Stimulated activated effector memory CD8-positive, alpha-beta T cell treated with anti-CD3 and anti-CD28 coated beads, Interleukin-12 subunit alpha, Interleukin-12 subunit beta, amount 100 ng/mL, for 72 hours (primary cell): ENCODE results near the gene OXA1L.
"Not testable (repeated sequence)": the region's sequence is repeated elsewhere in the genome, so short reads cannot be mapped to it uniquely, and the experiment has no call there.

Experiments used
- ATAC-seq: fragments of 150-1000 bp; cut with Tn5 transposase; 2 replicates; pipeline ENCODE4 v1.10.0; 2021
- DNase-seq, 2 donors: peaks; one replicate each; pipeline ENCODE4 v3.0.0; 2021 to 2022; ENCODE audit warnings: low spot score in 2 of 2
- H3K27ac Mint-ChIP-seq: one replicate; pipeline ENCODE4 v1.8.0; 2022; ENCODE audit warnings: mild to moderate bottlenecking, mixed read lengths
- H3K36me3 Mint-ChIP-seq: one replicate; pipeline ENCODE4 v1.8.0; 2022; ENCODE audit warnings: mild to moderate bottlenecking, mixed read lengths
- H3K4me1 Mint-ChIP-seq: one replicate; pipeline ENCODE4 v1.8.0; 2022; ENCODE audit warnings: mixed read lengths
- H3K4me3 Mint-ChIP-seq: one replicate; pipeline ENCODE4 v1.8.0; 2022; ENCODE audit warnings: mild to moderate bottlenecking, mixed read lengths
- H3K9me3 Mint-ChIP-seq: one replicate; pipeline ENCODE4 v1.8.0; 2022; ENCODE audit warnings: mixed read lengths

The OXA1L gene

DNA sequence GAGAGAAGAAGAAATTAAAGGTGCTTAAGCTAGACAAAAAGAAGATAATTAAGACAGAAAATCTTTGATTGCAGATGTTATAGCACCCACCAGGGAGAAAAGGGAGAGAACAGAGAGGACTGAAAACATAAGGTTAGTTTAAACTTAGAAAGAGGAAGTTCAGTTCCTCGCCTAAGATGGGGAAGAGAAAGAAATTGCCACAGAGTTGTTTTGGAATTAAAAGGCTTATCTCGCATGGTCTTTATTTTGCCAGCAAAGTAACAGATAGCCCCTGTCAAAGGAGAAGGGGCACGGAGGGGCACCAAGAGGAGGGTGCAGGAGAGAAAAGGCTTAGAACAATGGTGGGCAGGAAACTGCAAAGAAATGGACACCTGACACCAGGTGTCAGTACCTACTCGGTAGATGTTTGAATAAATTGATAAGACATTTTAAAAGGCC lies 17.8 kb upstream of the OXA1L start:
- H3K36me3 Mint-ChIP-seq: no peaks in the 10 kb centered on the region
- ATAC-seq (no peak), DNase-seq (no peak)
- peak overlapping the region; percentile 19 for H3K27ac Mint-ChIP-seq
- H3K4me1 Mint-ChIP-seq: peaks cover 8% of the 10 kb centered on the region
- no peak overlapping the region for H3K4me3 Mint-ChIP-seq
- H3K9me3 Mint-ChIP-seq: no peaks in the 10 kb centered on the region

DNA sequence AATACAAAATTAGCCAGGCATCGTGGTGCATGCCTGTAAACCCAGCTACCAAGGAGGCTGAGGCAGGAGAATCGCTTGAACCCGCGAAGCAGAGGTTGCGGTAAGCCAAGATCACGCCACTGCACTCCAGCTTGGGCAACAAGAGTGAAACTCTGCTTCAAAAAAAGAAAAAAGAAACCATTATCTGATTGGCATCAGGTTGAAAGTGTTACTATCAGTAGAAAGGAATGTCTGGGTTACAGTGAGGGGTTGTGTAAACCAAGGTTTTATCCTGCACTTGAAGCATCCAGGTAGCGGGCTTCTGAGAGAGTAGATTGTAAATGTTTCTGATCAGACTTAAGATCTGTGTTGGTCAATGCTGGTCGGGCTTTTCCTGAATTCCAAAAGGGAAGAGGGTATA lies 14.1 kb upstream of the OXA1L start:
- no peak for ATAC-seq
- H3K36me3 Mint-ChIP-seq: no peaks in the 10 kb centered on the region
- DNase-seq: no peak
- H3K4me1 Mint-ChIP-seq: peaks cover 8% of the 10 kb centered on the region
- H3K27ac Mint-ChIP-seq: no peak overlapping the region
- H3K4me3 Mint-ChIP-seq: no peak overlapping the region
- H3K9me3 Mint-ChIP-seq: no peaks in the 10 kb centered on the region

GRCh38 chr14:22753586-22753985 lies 12.9 kb upstream of the OXA1L start:
- Mint-ChIP-seq H3K36me3 (no peaks in the 10 kb centered on the region), H3K9me3 (no peaks in the 10 kb centered on the region), H3K4me1 (peaks cover 3% of the 10 kb centered on the region), H3K27ac (no peak overlapping the region), H3K4me3 (no peak overlapping the region)
- ATAC-seq: no peak
- DNase-seq: no peak

- H3K4me3 Mint-ChIP-seq, H3K27ac Mint-ChIP-seq, H3K4me1 Mint-ChIP-seq, ATAC-seq, H3K9me3 Mint-ChIP-seq, H3K36me3 Mint-ChIP-seq, DNase-seq: not testable (repeated sequence)
Observed at GRCh38 chr14:22757972-22758650, 8.4 kb upstream of the OXA1L start.

DNA sequence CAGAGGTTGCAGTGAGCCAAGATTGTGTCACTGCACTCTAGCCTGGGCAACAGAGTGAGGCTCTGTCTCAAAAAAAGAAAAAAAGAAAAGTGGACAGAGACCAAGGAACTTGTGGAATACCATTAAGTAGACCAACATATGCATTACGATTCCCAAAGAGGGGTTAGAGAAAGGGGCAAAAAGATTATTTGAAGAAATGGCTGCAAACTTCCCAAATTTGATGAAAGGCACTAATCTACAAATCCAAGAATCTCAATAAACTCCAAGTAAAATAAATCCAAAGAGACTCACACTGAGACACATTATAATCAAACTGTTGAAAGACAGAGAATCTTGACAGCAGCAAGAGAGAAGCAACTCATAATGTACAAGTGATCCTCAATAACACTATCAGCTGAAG lies 4.8 kb upstream of the OXA1L start:
- peaks cover 4% of the 10 kb centered on the region for H3K9me3 Mint-ChIP-seq
- DNase-seq (no peak), ATAC-seq (no peak)
- no peak overlapping the region for H3K27ac Mint-ChIP-seq
- H3K4me3 Mint-ChIP-seq: no peak overlapping the region
- H3K36me3 Mint-ChIP-seq: peaks cover 7% of the 10 kb centered on the region
- peaks cover 7% of the 10 kb centered on the region for H3K4me1 Mint-ChIP-seq

DNA sequence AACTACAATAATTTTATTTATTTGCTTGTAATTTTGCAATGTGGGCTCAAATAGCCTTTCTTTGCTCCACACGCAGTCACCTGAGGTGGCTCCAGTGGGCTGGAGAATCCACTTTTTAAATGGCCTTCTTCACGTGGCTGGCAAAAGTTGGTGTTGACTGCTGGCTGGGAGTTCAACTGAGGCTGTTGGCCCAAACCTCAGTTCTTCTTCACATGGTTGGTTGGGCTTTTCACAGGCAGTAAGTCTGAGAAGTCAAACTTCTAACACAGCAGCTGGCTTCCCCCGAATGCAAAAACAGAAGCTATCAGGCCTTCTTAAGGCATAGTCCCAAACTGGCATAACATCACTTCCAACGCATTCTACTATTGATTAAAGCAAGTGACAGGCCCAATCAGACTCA lies 2.1 kb upstream of the OXA1L start:
- Mint-ChIP-seq H3K9me3 (peaks cover 4% of the 10 kb centered on the region), H3K4me3 (no peak overlapping the region), H3K27ac (no peak overlapping the region), H3K4me1 (peaks cover 30% of the 10 kb centered on the region), H3K36me3 (peaks cover 30% of the 10 kb centered on the region)
- no peak for DNase-seq
- ATAC-seq: no peak

DNA sequence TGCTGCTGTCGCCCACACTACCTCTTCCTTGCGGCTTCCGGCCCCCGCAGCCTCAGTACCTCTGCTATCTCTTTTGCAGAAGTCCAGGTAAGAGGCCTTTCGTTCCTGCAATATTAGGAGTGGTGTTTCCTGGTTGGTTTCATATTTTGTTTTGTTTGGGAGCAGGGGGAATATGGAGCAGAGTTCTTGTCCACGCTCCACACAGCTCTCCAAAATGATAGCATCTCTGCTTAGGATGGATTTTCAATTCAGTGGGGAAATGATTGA lies 768 bp downstream of the OXA1L start:
- H3K4me3 Mint-ChIP-seq: peak overlapping the region; percentile 82
- H3K9me3 Mint-ChIP-seq: no peaks in the 10 kb centered on the region
- peak overlapping the region; percentile 99 for H3K27ac Mint-ChIP-seq
- H3K4me1 Mint-ChIP-seq: peaks cover 30% of the 10 kb centered on the region
- DNase-seq (no peak), ATAC-seq (no peak)
- H3K36me3 Mint-ChIP-seq: peaks cover 59% of the 10 kb centered on the region

GRCh38 chr14:22768947-22769346 lies 2.5 kb downstream of the OXA1L start:
- no peak for ATAC-seq
- Mint-ChIP-seq H3K36me3 (peaks cover 66% of the 10 kb centered on the region), H3K4me3 (no peak overlapping the region), H3K27ac (peak overlapping the region; percentile 33), H3K9me3 (no peaks in the 10 kb centered on the region), H3K4me1 (peaks cover 30% of the 10 kb centered on the region)
- no peak for DNase-seq

- no peak for DNase-seq
- H3K4me1 Mint-ChIP-seq: peaks cover 30% of the 10 kb centered on the region
Observed at GRCh38 chr14:22769369-22769768, 2.9 kb downstream of the OXA1L start.

DNA sequence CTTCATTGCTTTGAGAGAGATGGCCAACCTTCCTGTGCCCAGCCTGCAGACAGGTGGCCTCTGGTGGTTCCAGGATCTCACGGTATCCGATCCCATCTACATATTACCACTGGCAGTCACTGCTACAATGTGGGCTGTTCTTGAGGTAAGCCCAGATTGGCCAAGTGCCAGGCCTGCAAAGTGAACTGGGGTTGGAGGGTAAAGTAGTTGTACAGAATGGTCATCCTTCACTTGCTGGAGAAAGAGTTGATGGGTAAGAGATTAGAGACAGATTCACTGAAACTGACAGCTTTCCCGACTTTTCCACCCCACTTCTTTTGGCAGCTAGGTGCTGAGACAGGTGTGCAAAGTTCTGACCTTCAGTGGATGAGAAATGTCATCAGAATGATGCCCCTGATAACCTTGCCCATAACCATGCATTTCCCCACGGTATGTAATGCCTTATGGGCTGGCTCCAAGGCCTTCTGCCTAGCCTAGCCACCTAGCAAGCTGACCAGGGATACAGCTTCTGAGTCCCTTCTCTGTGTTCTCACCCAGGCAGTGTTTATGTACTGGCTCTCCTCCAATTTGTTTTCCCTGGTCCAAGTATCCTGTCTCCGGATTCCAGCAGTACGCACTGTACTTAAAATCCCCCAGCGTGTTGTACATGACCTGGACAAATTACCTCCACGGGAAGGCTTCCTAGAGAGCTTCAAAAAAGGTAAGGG lies 4.1 kb downstream of the OXA1L start:
- H3K27ac Mint-ChIP-seq: no peak overlapping the region
- H3K4me1 Mint-ChIP-seq: peaks cover 30% of the 10 kb centered on the region
- no peak overlapping the region for H3K4me3 Mint-ChIP-seq
- no peaks in the 10 kb centered on the region for H3K9me3 Mint-ChIP-seq
- ATAC-seq (no peak), DNase-seq (no peak)
- peaks cover 71% of the 10 kb centered on the region for H3K36me3 Mint-ChIP-seq

More at GRCh38 chr14:22769369-22769768, 2.9 kb downstream of the OXA1L start:
- Mint-ChIP-seq H3K9me3 (no peaks in the 10 kb centered on the region), H3K36me3 (peaks cover 66% of the 10 kb centered on the region), H3K27ac (peak overlapping the region; percentile 48), H3K4me3 (no peak overlapping the region)
- no peak for ATAC-seq

DNA sequence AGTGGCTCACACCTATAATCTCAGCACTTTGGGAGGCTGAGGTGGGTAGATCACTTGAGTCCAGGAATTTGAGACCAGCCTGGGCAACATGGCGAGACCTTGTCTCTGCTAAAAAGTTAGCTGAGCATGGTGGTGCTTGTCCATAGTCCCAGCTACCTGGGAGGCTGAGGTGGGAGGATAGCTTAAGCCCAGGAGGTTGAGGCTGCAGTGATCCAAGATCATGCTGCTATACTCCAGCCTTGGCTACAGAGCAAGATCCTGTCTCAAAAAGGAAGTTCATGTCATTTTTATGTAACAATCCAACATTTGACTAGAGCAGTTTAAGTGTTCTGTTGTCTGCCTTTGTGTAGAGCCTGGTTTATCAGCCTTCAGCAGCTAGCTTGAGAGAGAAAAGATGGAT lies 6.2 kb downstream of the OXA1L start:
- DNase-seq (no peak), ATAC-seq (no peak)
- Mint-ChIP-seq H3K27ac (peak overlapping the region; percentile 50), H3K36me3 (peaks cover 56% of the 10 kb centered on the region), H3K4me3 (no peak overlapping the region), H3K4me1 (peaks cover 17% of the 10 kb centered on the region), H3K9me3 (no peaks in the 10 kb centered on the region)

DNA sequence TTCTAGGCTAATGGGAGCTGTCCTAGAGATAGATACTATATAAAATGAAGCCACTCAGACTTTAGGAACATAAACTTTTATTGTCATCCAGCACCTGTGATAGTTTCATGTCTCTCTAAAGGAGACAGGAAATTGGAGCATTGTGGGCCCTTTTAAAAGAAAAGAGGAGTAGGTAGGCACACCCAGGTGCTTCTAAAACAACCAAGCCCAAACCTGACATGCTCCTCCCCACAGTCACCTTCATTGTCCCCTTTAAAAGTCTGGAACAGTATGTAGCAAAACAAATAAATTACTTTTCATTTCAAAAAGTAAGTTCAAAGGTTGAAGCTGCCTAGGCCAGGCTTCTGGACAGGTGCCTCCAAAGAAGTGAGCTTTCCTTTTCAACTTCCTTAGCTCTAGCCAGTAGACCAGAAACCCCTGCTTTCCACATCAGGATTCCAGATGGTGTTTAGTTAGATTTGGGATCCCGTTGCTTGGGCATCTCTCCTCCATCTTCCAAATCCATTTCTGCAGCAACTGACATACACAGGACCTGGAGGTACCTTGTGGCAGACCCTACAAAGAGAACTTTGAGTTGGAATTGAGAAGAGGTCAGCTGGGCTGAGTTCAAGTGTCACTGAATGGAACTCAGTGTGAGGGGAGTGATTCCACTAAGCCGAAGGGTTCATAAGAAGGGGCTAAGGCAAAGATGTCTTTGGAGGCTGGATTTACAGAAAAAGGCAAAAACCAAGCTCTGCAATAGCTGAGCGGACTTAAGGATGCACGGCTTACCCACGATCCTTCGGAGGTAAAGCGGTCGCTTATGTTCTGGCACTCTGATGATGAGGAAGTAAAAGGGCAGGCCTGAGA lies 6.9 kb downstream of the OXA1L start:
- Mint-ChIP-seq H3K36me3 (peaks cover 51% of the 10 kb centered on the region), H3K27ac (peak overlapping the region; percentile 50), H3K4me1 (peaks cover 10% of the 10 kb centered on the region), H3K4me3 (no peak overlapping the region), H3K9me3 (no peaks in the 10 kb centered on the region)
- DNase-seq (no peak), ATAC-seq (no peak)

GRCh38 chr14:22774011-22774706 lies 7.7 kb downstream of the OXA1L start:
- H3K4me3 Mint-ChIP-seq: no peak overlapping the region
- peaks cover 43% of the 10 kb centered on the region for H3K36me3 Mint-ChIP-seq
- DNase-seq (no peak), ATAC-seq (no peak)
- no peaks in the 10 kb centered on the region for H3K9me3 Mint-ChIP-seq
- H3K4me1 Mint-ChIP-seq: peaks cover 2% of the 10 kb centered on the region
- peak overlapping the region; percentile 1 for H3K27ac Mint-ChIP-seq

DNA sequence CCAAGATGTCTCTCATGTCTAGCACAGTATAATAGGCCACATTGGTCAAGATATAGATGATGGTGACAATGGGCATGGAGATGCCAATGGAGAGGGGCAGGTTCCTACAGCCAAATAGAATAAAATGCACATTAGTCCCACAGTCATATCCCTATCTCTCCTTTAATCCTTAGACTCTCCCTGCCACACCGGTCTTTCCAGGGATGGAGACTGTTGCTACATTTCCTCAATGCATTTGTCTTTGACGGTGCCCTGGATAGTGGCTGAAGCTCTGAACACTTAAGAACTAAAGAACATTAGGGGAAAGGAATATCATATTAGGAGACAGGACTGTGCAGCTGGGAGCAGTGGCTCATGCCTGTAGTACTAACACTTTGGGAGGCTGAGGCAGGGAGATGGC lies 9.7 kb downstream of the OXA1L start:
- H3K27ac Mint-ChIP-seq: no peak overlapping the region
- ATAC-seq (no peak), DNase-seq (no peak)
- no peaks in the 10 kb centered on the region for H3K4me1 Mint-ChIP-seq
- H3K36me3 Mint-ChIP-seq: peaks cover 23% of the 10 kb centered on the region
- H3K4me3 Mint-ChIP-seq: no peak overlapping the region
- no peaks in the 10 kb centered on the region for H3K9me3 Mint-ChIP-seq

- not testable (repeated sequence) for ATAC-seq, H3K4me3 Mint-ChIP-seq, H3K4me1 Mint-ChIP-seq, DNase-seq, H3K27ac Mint-ChIP-seq, H3K9me3 Mint-ChIP-seq
- peaks cover 16% of the 10 kb centered on the region for H3K36me3 Mint-ChIP-seq
Observed at GRCh38 chr14:22776849-22777248, 10.4 kb downstream of the OXA1L start.
